Measurements from ENCODE around the gene IGF2R.
A peak's percentile ranks its signal among the peaks of the same experiment; 100 is the strongest.
"Not testable (repeated sequence)": the region's sequence is repeated elsewhere in the genome, so short reads cannot be mapped to it uniquely, and the experiment has no call there.

IGF2R gene

DNA sequence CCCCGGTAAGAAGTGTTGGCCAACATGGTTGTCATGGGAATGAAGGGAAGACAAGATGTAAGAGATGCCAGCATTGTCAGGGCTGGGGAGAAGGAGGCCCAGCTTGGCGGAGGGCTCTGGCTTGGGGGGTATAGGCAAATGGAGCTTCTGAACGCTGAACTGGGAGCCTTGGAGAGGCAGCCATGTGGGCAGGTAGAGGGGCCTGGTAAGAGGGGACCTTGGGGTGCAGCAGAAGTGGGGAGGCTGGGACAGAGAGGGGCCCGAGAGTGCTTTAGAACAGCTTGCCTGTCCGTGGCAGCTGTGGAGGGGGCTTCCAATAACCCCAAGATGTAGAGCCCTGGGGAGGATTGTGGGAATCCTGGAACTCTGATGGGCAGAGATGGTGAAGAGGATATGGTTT lies 155.7 kb downstream of the IGF2R start:
- DNase-seq (ENCODE audit: low spot score): no peak

- not testable (repeated sequence) for DNase-seq (ENCODE audit: low spot score)
Observed at GRCh38 chr6:160125105-160125504, 156.2 kb downstream of the IGF2R start.

DNA sequence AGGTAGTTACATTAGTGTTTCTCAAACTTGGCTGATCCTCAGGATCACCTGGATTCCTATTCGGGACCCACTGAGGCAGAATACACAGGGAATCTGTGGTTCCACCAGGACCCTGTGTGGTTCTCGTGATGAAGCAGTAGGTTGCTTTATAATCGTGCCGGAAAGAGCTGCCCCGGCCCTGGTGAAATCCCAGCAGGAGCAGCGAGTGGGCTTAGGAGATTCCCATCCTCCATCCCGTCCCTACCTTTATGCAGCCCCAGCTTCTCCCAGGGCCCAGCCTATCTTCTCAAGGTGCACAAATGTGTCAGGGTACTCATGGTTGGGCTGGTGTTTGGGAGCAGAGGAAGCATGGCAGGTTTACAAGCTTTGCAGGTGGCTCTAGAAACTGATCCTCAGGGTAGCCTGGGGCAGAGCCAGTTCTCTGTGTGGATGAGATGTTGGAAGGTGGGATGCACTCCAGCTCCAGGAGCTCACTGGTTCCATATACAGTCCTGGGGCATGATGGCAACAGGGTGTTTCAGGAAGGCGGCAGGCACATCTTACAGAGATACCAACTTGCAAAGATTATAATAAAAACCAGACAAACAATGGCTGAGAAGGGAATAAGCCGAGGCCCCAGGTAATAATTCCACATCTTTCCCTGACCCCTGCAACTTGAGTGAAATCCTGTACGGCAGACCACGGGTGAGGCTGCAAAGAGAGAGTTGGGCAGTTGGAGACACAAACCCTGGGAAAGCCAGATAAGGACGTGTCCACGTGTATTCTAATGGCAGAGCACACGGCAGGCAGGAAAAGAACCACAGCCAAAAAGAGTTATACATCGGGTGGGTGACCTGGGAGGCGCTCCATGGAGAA lies 158.6 kb downstream of the IGF2R start:
- no peak for DNase-seq (ENCODE audit: low spot score)

- no peak for DNase-seq (ENCODE audit: low spot score)
Observed at GRCh38 chr6:160128125-160128683, 159.3 kb downstream of the IGF2R start.

- no peak for DNase-seq (ENCODE audit: low spot score)
Observed at GRCh38 chr6:160128879-160129516, 160.1 kb downstream of the IGF2R start.

DNA sequence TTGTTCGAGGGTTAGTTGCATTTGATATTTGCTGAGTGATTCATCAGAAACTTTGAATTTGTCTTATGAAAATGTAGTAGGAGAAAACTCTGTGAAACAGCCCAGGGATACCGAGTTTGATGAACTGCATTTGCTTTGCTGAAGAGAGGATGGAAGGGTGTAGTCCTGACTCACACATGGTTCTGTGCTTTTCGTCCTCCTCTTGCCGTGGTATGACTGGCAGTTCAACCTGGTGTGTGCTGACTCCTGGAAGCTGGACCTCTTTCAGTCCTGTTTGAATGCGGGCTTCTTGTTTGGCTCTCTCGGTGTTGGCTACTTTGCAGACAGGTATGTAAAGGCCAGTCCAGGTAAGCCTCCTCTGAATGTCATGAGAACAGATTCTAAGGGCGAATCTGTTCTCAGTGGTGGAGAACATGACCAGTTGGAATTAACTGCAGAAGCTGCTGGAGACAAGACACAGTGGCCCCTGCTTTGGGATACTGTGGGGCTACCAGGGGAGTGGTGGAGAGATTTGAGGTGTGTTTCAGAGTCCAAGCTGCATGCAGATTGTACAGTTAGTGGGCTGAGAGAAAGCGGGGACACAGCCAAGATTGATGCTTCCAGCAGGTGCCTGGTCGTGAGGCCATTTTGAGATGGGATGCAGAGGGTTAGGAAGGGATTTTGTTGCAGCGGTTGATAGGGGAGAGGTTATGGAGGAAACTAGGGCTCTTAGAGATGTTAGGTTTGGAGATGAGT lies 161.2 kb downstream of the IGF2R start:
- no peak for DNase-seq (ENCODE audit: low spot score)

DNA sequence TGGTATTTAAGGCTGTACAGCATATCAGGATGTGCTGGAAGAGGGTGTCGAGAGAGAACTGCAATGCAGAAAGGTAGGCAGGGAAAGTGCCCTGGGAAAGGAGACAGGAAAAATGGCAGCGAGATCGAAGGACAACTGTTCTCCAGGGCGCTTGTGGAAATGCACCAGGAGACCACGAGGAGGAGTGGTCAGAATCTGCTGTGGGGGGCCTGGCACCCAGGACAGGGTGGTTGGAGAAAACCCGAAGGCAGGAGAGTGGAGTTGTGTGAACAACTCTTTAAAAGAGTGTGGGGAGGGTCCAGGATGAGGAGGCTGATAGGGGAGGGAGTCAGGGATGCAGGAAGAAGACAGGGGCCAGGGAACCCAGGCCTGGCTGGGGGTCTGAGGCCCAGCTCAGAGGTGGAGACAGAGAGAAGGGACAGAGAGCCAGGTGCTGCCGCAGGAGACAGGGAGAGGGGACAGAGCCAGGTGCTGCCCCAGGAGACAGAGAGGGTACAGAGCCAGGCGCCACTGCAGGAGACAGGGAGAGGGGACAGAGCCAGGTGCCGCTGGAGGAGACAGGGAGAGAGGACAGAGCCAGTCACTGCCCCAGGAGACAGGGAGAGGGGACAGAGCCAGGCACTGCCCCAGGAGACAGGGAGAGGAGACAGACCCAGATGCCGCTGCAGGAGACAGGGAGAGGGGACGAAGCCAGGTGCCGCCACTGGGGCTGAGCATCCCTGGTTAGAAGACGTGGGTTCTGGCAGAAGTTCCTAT lies 162.0 kb downstream of the IGF2R start:
- no peak for DNase-seq (ENCODE audit: low spot score)

GRCh38 chr6:160131636-160132296 lies 162.9 kb downstream of the IGF2R start:
- DNase-seq (ENCODE audit: low spot score): no peak

DNA sequence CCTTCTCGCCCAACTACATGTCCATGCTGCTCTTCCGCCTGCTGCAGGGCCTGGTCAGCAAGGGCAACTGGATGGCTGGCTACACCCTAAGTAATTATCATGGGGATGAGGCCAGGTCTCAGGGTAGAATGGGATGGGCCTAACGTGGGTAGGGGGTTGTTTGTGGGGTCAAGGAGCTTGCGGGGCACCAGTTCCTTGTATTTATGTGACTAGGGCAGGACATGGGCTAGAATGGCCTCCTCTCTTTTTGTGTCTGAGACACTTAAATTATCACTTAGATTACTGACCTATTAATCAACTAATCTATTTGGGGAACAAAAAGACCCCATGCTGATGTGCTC lies 163.4 kb downstream of the IGF2R start:
- DNase-seq (ENCODE audit: low spot score): no peak

DNA sequence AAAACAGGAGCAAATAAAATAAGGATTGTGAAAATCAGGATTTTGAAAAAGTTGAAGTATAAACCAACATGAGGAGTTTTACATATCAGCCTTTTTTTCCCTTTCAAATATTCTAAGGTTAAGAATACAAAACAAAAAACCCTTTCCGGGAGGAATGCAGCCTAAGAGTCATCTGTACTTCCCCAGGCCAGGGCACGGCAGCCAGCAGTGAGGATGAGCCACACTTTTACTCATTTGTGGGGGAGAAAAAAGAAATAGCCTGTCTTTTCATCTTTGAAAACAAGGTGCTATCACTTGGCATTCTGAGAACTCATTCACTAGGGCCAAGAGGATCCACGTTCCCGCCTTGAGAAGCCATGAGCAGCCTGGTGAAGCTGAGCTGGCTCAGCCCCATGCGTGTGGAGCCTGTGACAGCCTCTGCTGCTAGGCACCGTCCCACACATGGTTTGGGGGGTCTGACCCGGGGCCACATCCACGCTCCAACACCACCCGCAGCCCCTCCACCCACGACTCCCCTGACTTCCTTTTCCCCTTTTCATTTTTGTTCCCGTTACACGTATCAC lies 164.0 kb downstream of the IGF2R start:
- no peak for DNase-seq (ENCODE audit: low spot score)

- DNase-seq (ENCODE audit: low spot score): no peak
Observed at GRCh38 chr6:160133441-160134336, 164.8 kb downstream of the IGF2R start.

DNA sequence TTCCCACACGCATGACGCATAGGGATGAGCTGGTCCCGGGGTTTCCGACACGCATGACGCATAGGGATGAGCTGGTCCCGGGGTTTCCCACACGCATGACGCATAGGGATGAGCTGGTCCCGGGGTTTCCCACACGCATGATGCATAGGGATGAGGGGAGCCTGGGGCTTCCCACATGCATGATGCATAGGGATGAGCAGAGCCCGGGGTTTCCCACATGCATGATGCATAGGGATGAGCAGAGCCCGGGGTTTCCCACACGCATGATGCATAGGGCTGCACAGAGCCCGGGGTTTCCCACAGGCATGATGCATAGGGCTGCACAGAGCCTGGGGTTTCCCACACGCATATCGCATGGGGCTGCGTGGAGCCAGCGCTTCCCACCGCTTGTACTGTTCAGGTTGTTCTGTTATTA lies 165.5 kb downstream of the IGF2R start:
- DNase-seq (ENCODE audit: low spot score): not testable (repeated sequence)

- DNase-seq (ENCODE audit: low spot score): no peak
Observed at GRCh38 chr6:160134779-160135547, 166.1 kb downstream of the IGF2R start.

GRCh38 chr6:160135907-160136655 lies 167.2 kb downstream of the IGF2R start:
- no peak for DNase-seq (ENCODE audit: low spot score)

GRCh38 chr6:160137130-160137988 lies 168.5 kb downstream of the IGF2R start:
- DNase-seq (ENCODE audit: low spot score): no peak

- peak; percentile 62 for DNase-seq (ENCODE audit: low spot score)
Observed at GRCh38 chr6:160137989-160138835, 169.3 kb downstream of the IGF2R start.
